Naive thymus-derived CD8-positive, alpha-beta T cell (primary cell): Measurements from ENCODE around the gene RHBDL1. TPM values are rescaled to one million over a fixed set of nuclear protein-coding genes. Genes with fewer than 3 reads are reported as not detected.
A peak's percentile ranks its signal among the peaks of the same experiment; 100 is the strongest.
"Not testable (repeated sequence)": the region's sequence is repeated elsewhere in the genome, so short reads cannot be mapped to it uniquely, and the experiment has no call there.

Source experiments
- ATAC-seq, 2 donors: fragments of 150-1000 bp; cut with Tn5 transposase in 1 of 2; sonication (Bioruptor Pico), chemical (Tn5 transposase) in 1 of 2; 1 replicate in 1 of 2; 2 replicates in 1 of 2; pipeline ENCODE4 v1.10.0; 2021; ENCODE audit warnings: mild to moderate bottlenecking in 2 of 2, moderate library complexity in 2 of 2
- POLR2A ChIA-PET: fragments of 350-600 bp; sonication (Branson Sonifier 250); formaldehyde crosslinking; loops from one replicate; lab custom pipeline; 2021; ENCODE audit warnings: antibody characterized with exemption; lab: Charles Lee
- DNase-seq, 10 donors: peaks; one replicate each; pipeline versions ENCODE4 v3.0.0 to v3.0.0-alpha.2; 2020 to 2022
- H3K27ac Mint-ChIP-seq, 10 donors: one replicate each; pipeline ENCODE4 v1.8.0; 2020 to 2022; ENCODE audit warnings: mild to moderate bottlenecking in 10 of 10, mixed read lengths in 10 of 10, moderate library complexity in 4 of 10, inconsistent platforms in 1 of 10
- H3K27me3 Mint-ChIP-seq, 5 donors: one replicate each; pipeline ENCODE4 v1.8.0; 2021 to 2022; ENCODE audit warnings: mixed read lengths in 5 of 5
- H3K36me3 Mint-ChIP-seq, 3 donors: one replicate each; pipeline ENCODE4 v1.8.0; 2020 to 2022; ENCODE audit warnings: mixed read lengths in 3 of 3, mild to moderate bottlenecking in 2 of 3, inconsistent platforms in 1 of 3
- H3K4me1 Mint-ChIP-seq, 4 donors: one replicate each; pipeline ENCODE4 v1.8.0; 2021 to 2022; ENCODE audit warnings: mixed read lengths in 4 of 4
- H3K4me3 Mint-ChIP-seq, 10 donors: one replicate each; pipeline ENCODE4 v1.8.0; 2020 to 2022; ENCODE audit warnings: mild to moderate bottlenecking in 10 of 10, mixed read lengths in 10 of 10, moderate library complexity in 6 of 10, inconsistent platforms in 1 of 10
- H3K9me3 Mint-ChIP-seq, 9 donors: one replicate each; pipeline ENCODE4 v1.8.0; 2020 to 2022; ENCODE audit warnings: mixed read lengths in 9 of 9, mild to moderate bottlenecking in 3 of 9, inconsistent platforms in 1 of 9, moderate library complexity in 1 of 9
- polyA plus RNA-seq, 3 donors: library from polyadenylated mRNA; unstranded; fragments of 300-500 nt; fragmentation: Illumina TruSeq; gene quantifications; one replicate each; pipeline ENCODE4 v1.2.3, GENCODE V29; 2021
- total RNA-seq, 8 experiments: library from RNA in 2 of 8; stranded (reverse) in 2 of 8; gene quantifications; one replicate each; pipeline ENCODE4 v1.2.3 and lab custom pipeline; 2021 to 2026

RHBDL1 gene
- total and polyA plus RNA-seq, 5 experiments from 2014 or later, result 1.3 to 1.4 TPM; not detected in 3

DNA sequence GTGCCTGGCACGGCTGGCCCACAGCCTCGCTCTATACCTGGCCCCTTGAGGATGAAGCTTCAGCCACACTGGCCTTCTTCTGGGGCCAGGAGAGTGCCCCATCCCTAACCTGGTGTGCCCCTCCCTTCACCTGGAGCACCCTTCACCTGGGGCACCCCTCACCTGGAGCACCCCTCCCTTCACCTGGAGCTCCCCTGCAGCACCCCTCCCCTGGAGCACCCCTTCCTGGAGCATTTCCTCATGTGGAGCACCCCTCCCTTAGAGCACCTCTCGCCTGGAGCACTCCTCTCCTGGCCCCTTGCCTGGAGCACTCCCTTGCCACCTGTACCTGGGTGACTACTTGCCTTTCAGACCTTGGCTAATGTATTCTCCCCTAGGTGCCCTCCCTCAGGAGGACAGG is 32.5 kb downstream of the RHBDL1 start:
- Mint-ChIP-seq H3K4me3 (peak overlapping the region in 3 of 10 donors; percentile 36 to 47 (median 41)), H3K27me3 (peaks cover 6 to 61% (median 16%) of the 10 kb centered on the region in 5 donors), H3K27ac (peak overlapping the region in 1 of 10 donors; percentile 29), H3K9me3 (no peaks in the 10 kb centered on the region), H3K36me3 (peaks cover 0 to 4% (median 0%) of the 10 kb centered on the region in 3 donors), H3K4me1 (peaks cover 0 to 14% (median 6%) of the 10 kb centered on the region in 4 donors)
- no peak for DNase-seq
- POLR2A ChIA-PET, result interaction anchor here (0.7 to 21.0 kb wide), 3 partner anchors 8 to 27 kb away, joined by 3 to 411 read pairs (median 3); partner anchors contain the start of genes ANTKMT, CCDC78, CIAO3 and HAGHL
- ATAC-seq, result no peak

DNA sequence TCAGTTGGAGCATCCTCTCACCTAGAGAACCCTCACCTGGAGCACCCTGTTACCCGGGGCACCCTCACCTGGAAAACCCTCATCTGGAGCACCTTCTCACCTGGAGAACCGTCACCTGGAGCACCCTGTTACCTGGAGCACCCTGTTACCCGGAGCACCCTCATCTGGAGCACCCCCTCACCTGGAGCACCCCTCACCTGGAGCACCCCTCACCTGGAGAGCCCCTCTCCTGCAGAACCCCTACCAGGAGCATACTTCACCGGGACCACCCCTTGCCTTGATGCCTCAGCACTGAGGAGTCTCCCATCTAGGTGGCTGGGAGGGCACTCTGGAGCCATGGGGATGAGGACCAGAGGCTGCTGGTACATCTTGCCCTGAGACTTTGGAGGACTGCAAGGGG is 33.5 kb downstream of the RHBDL1 start:
- Mint-ChIP-seq H3K4me1 (peaks cover 2 to 18% (median 6%) of the 10 kb centered on the region in 4 donors), H3K9me3 (no peaks in the 10 kb centered on the region), H3K27ac (no peak overlapping the region), H3K4me3 (no peak overlapping the region), H3K36me3 (peaks cover 0 to 4% (median 0%) of the 10 kb centered on the region in 3 donors), H3K27me3 (peaks cover 6 to 58% (median 16%) of the 10 kb centered on the region in 5 donors)
- DNase-seq, result no peak
- POLR2A ChIA-PET, result interaction anchor here (1.8 to 21.0 kb wide), 2 partner anchors 14 to 26 kb away, joined by 8 to 411 read pairs; partner anchors contain the start of genes CCDC78, CIAO3 and HAGHL
- ATAC-seq, result no peak

DNA sequence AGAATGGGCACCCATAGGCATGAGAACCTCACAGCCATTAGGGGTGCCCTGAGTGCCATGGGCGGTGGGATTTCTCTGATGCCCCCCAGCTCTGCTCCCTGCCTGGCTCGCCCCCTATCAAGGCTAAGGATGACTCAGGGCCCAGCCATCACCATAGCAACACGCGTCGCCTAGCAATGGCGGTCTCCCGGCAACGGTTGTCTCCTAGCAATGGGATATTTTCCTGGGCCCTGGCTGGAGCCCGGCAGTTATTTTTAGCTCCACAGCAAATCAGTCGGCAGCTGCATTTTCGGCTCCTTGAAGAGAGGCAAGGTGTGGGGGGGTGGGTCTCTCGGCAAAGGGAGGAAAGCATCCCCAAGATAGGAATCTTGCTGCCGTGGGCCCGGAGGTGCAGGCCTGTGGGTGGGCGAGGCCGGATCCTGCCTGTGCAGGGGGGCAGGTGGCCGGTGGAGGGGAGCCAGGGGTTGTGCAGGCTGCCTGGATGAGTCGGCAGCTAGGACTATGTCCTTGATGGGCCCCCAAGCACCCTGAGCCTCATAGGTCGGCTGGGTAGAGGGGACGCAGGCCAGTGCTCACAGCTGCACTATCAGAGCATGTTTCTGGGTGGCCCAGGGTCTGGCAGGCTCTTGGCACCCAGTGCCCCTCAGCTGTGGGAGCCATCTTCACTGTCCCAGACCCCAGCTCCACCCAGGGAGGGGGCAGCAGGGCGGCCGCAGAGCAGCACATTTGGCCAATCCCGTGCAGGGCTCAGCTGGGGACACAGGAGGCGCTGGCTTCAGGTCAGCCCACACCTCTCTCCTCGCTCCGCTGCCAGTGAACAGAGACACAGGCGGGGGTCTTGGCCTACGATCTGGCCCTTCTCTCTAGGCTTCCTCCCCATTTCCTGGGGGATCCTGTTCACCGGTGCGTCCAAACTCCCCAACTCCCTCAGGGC is 34.4 kb downstream of the RHBDL1 start:
- ATAC-seq, result no peak
- no peak for DNase-seq
- H3K27ac Mint-ChIP-seq, result no peak overlapping the region
- peaks cover 6 to 50% (median 16%) of the 10 kb centered on the region in 5 donors for H3K27me3 Mint-ChIP-seq
- H3K9me3 Mint-ChIP-seq, result no peaks in the 10 kb centered on the region
- H3K4me3 Mint-ChIP-seq, result no peak overlapping the region
- H3K36me3 Mint-ChIP-seq, result peaks cover 0 to 4% (median 0%) of the 10 kb centered on the region in 3 donors
- peaks cover 6 to 20% (median 9%) of the 10 kb centered on the region in 4 donors for H3K4me1 Mint-ChIP-seq
- POLR2A ChIA-PET, result interaction anchor here (1.5 to 21.0 kb wide), 3 partner anchors 11 to 25 kb away, joined by 4 to 411 read pairs (median 8); partner anchors contain the start of genes ANTKMT, CCDC78, CIAO3 and HAGHL

DNA sequence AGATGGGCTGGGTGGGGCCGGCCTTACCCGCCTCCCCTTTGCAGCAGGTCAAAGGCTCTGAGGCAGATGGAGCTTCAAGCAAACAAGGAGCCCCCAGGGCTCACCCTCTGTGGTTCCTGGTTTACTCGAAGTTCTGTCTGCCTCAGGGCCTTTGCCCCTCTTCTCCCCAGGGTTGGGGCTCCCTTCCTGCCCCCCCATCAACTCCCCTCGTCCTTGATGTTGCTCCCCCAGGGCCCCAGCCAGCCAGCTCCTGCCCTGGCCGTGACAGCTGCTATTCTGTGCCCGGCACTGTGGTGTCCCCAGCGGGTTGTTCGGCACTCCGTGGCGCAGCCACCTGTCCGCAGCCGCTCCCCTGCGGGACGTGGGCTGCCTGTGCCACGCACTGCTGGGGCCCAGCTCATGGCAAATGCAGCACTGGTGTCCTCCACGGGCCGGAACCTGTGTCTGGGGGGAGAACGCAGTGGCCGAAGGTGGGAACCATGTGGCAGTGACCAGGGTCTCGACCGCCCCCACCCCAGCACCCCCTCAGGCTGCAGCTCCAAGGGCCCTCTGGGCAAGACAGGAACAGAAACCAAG is 35.1 kb downstream of the RHBDL1 start:
- Mint-ChIP-seq H3K4me3 (no peak overlapping the region), H3K27me3 (peaks cover 6 to 49% (median 16%) of the 10 kb centered on the region in 5 donors), H3K4me1 (peaks cover 6 to 20% (median 9%) of the 10 kb centered on the region in 4 donors), H3K27ac (no peak overlapping the region), H3K9me3 (no peaks in the 10 kb centered on the region), H3K36me3 (peaks cover 0 to 4% (median 0%) of the 10 kb centered on the region in 3 donors)
- ATAC-seq (no peak), DNase-seq (no peak)
- POLR2A ChIA-PET, result interaction anchor here (1.5 to 21.0 kb wide), 3 partner anchors 11 to 24 kb away, joined by 4 to 411 read pairs (median 8); partner anchors contain the start of genes ANTKMT, CCDC78, CIAO3 and HAGHL

DNA sequence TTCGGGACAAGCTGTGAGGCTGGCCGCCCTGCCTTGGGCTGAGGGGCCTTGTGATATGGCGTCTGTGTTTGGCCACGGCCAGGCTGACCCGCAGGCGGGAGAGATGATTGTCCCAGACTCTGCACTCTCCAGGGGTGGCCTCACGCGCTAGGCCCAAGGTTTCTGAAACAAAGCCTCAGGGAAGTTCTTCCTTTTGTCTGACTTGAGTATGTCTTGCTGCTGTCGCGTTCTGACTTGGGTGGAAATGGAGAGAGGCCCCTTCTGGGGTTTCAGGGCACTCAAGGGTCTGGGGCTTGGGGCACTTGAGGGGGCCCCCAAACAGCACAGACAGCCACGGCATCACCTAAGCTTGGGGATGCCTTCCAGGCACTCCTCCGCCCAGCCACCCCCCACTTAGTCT is 35.6 kb downstream of the RHBDL1 start:
- DNase-seq (no peak), ATAC-seq (no peak)
- Mint-ChIP-seq H3K4me3 (no peak overlapping the region), H3K4me1 (peaks cover 7 to 23% (median 9%) of the 10 kb centered on the region in 4 donors), H3K9me3 (no peaks in the 10 kb centered on the region), H3K36me3 (peaks cover 0 to 4% (median 0%) of the 10 kb centered on the region in 3 donors), H3K27me3 (peaks cover 6 to 49% (median 16%) of the 10 kb centered on the region in 5 donors), H3K27ac (no peak overlapping the region)
- POLR2A ChIA-PET, result interaction anchor here (0.6 to 21.0 kb wide), 4 partner anchors 10 to 24 kb away, joined by 3 to 411 read pairs (median 6); partner anchors contain the start of genes ANTKMT, CCDC78, CIAO3 and HAGHL

DNA sequence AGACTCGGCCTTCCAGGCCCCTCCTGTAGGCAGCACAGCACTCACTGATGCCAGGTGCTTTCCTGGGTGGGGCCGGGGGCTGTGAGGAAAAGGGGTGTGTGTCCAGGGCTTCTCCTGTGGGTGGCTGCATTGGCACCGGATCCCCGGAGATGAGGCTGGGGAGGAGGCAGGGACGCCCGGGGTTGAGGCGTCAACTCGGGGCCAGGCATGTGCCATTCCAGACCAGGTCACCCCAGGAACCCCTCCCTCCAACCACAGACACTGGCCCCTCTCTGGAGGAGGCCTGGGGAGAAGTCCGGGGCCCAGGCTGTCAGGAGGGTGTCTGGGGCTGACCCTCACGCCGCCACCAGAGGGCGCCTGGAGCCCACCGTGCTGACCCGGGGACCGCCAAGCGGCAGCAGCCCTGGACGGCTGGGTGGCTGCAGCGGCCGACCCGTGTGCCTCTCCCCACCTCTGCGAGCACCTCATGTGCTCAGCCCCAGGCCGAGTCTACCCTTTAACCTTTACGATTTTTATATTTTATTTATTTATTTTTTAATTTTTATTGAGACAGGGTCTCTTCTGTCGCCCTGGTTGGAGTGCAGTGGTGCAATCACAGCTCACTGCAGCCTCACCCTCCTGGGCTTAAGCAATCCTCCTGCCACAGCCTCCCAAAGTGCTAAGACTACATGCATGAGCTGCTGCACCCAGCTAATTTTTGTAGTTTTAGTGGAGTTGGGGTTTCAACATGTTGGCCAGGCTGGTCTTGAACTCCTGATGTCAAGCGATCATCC is 36.3 kb downstream of the RHBDL1 start:
- Mint-ChIP-seq H3K36me3 (peaks cover 0 to 2% (median 0%) of the 10 kb centered on the region in 3 donors), H3K27me3 (peaks cover 6 to 43% (median 12%) of the 10 kb centered on the region in 5 donors), H3K27ac (no peak overlapping the region), H3K4me1 (peaks cover 8 to 22% (median 13%) of the 10 kb centered on the region in 4 donors), H3K4me3 (no peak overlapping the region), H3K9me3 (no peaks in the 10 kb centered on the region)
- DNase-seq (peak; percentile 53 to 88 (median 77)), ATAC-seq (peak; percentile 53 to 63)
- POLR2A ChIA-PET, result interaction anchor here (0.6 to 21.0 kb wide), 5 partner anchors 9 to 74 kb away, joined by 3 to 411 read pairs (median 9); partner anchors contain the start of genes ANTKMT, CCDC78, CIAO3 and HAGHL

DNA sequence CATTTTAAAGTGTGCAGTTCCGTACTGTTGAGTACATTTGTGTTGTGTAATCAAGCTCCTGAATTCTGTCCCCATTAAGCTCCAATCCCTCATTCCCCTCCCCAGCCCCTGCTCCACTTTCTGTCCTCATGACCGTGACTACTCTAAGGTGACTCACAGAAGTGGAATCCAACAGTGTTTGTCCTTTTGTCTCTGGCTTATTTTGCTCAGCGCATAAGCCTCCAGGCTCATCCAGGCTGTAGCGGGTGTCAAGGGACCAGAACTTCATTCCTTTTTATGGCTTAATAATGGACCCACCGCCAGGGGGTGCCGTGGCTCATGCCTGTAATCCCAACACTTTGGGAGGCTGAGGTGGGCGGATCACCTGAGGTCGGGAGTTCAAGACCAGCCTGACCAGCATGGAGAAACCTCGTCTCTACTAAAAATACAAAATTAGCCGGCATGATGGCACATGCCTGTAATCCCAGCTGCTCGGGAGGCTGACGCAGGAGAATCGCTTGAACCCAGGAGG is 37.3 kb downstream of the RHBDL1 start:
- Mint-ChIP-seq H3K4me3 (peak overlapping the region in 6 of 10 donors; percentile 15 to 41 (median 28)), H3K27me3 (peaks cover 4 to 35% (median 10%) of the 10 kb centered on the region in 5 donors), H3K27ac (peak overlapping the region in 1 of 10 donors; percentile 52), H3K4me1 (peaks cover 8 to 20% (median 13%) of the 10 kb centered on the region in 4 donors)
- peak in 1 of 10 donors; percentile 50 for DNase-seq
- not testable (repeated sequence) for ATAC-seq, H3K9me3 Mint-ChIP-seq, H3K36me3 Mint-ChIP-seq
- POLR2A ChIA-PET, result interaction anchor here (0.6 to 21.0 kb wide), 4 partner anchors 8 to 73 kb away, joined by 3 to 411 read pairs (median 10); partner anchors contain the start of genes ANTKMT, CCDC78, CIAO3 and HAGHL

DNA sequence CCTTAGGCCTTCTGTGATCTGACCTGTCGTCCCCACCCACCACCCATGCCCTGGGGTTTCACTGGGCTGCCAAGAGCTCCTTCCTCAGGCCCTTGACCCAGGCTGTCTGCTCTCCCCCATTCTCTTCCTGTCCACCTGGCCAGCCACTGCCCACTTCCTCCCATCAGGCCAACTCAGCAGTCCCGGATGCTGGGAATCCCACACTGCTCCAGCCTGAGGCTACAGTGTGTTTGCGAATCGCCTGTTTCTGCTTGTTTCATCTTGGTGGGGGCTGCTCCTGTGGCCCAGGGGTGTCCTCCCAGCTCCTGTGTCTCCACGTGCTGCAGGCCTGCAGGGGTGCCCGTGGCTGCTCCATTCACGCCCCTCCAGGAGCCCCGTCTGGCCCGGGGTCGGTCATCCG is 38.6 kb downstream of the RHBDL1 start:
- DNase-seq, result no peak
- POLR2A ChIA-PET, result interaction anchor here (2.4 to 21.0 kb wide), 3 partner anchors 21 to 75 kb away, joined by 9 to 411 read pairs (median 10); partner anchors contain the start of genes CCDC78, CHTF18, CIAO3 and HAGHL
- no peak for ATAC-seq
- no peaks in the 10 kb centered on the region for H3K36me3 Mint-ChIP-seq
- peaks cover 0 to 22% (median 0%) of the 10 kb centered on the region in 5 donors for H3K27me3 Mint-ChIP-seq
- H3K27ac Mint-ChIP-seq, result no peak overlapping the region
- H3K9me3 Mint-ChIP-seq, result no peaks in the 10 kb centered on the region
- H3K4me3 Mint-ChIP-seq, result peak overlapping the region; percentile 18 to 75 (median 30)
- peaks cover 10 to 29% (median 19%) of the 10 kb centered on the region in 4 donors for H3K4me1 Mint-ChIP-seq

DNA sequence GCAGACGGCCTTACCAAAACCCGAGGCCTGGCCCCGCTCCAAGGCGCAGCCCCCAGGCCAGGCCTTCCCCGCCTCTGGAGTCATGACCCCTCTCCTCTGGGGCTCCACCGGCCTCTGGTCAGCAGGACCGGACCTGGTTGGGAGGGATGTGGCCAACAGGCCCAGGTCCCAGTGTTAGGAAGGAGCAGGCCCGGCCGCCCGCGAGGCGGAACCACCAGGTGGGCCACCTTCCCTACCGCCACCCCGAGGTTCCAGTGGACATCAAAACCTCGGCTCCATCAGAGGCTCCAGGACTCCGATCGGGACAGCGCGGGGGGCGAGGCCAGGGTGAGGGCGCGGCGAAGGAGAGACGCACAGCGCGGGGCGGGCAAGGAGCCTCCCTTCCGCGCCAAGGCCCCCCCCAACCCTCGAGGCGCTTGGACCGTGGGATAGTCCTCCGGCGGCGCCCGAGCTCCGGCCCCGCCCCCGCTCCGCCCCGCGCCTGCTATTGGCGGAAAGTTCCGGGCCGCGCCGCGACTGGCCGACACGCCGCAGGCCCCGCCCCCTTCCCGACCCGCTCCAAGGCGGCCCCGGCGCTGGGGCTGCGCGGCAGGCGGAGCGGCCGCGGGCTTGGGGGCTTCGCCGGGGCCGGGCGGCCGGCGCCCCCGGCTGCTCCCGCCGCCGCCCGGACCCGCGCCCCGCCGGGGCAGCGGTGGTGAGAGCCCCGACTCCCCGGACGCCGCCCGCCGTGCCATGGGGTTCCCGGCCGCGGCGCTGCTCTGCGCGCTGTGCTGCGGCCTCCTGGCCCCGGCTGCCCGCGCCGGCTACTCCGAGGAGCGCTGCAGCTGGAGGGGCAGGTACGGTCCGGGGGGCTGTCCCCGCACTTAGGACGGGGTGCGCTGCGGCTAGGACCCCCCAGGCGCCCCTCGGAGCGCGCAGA is 39.3 kb downstream of the RHBDL1 start, which contains the start of gene METRN:
Gene METRN, plus strand, starts transcription at position 561 of the 919 bp plus-strand sequence. Its CDS starts 172 bp downstream, at position 733.
- H3K27ac Mint-ChIP-seq, result peak within 1 kb of the TSS in 2 of 10 donors; percentile 20 to 52
- peaks cover 13 to 35% (median 26%) of the 10 kb centered on the region in 4 donors for H3K4me1 Mint-ChIP-seq
- H3K36me3 Mint-ChIP-seq, result no peaks in the 10 kb centered on the region
- H3K9me3 Mint-ChIP-seq, result no peaks in the 10 kb centered on the region
- POLR2A ChIA-PET, result interaction anchor here (1.1 to 21.0 kb wide), 7 partner anchors 14 to 74 kb away, joined by 3 to 411 read pairs (median 6); partner anchors contain the start of genes CCDC78, CHTF18, CIAO3 and HAGHL
- DNase-seq (peak; percentile 79 to 95 (median 85)), ATAC-seq (peak; percentile 85 to 89)
- peaks cover 0 to 14% (median 0%) of the 10 kb centered on the region in 5 donors for H3K27me3 Mint-ChIP-seq
- H3K4me3 Mint-ChIP-seq, result peak within 1 kb of the TSS; percentile 19 to 83 (median 64)
